ENCODE results near the gene COL23A1.

Gene COL23A1

DNA sequence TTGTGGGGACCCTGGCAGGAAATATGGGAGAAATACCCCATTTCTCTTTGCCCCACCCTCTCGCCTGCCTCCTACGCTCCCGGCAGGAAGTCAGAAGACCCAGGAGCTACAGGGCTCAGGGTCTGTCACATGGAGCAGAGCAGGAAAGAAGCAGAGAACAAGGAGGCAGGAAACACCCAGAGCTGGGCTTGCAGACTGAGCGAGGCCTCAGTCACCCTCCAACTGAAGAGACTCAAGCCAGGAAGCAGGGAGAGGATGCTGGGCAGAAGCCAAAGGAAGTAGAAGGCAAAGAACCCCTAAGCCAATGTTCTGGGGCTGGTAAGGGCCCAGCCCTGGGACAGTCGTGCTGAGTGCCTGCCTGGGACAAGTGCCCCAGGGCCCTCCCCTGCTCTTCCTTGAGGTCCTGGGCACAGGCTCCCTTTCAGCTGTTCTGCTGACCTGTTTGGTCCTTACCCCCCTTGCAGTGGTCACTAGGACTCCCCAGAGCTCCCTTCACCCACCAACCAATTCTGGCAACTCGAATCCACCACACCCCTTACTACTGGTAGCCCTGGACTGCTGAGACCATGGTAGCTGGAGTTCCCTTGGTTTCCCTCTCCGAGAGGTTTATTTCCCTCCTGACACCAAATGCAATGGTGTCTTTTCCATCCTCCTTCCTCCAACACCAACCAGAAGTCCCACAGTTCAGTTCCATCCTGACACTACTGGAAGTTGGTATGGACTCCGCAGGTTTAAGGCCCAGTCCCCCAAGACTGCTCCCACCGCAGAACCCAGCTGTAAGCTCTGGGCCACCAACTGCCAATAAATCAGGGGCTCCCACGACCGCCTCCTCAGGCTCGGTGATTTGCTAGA is 157.5 kb downstream of the COL23A1 start:
- DNase-seq = no peak

DNA sequence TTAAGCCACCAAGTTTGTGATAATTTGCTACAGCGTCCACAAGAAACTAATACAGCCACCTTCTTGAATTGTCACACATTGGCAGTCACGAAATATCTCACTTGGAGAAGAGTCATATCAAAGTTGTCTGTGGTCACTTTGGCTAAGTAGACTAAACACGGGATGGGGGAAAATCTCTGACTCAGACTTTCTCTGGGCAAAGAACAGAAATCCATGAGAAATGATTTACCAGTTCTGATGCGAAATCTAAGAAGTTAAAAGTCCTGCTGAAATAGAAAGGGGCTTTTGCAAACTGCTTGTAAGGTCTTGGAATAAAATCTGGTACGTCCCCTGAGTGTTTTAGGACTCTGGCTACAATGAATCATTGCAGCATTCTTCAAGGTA is 158.4 kb downstream of the COL23A1 start:
- no peak for DNase-seq

DNA sequence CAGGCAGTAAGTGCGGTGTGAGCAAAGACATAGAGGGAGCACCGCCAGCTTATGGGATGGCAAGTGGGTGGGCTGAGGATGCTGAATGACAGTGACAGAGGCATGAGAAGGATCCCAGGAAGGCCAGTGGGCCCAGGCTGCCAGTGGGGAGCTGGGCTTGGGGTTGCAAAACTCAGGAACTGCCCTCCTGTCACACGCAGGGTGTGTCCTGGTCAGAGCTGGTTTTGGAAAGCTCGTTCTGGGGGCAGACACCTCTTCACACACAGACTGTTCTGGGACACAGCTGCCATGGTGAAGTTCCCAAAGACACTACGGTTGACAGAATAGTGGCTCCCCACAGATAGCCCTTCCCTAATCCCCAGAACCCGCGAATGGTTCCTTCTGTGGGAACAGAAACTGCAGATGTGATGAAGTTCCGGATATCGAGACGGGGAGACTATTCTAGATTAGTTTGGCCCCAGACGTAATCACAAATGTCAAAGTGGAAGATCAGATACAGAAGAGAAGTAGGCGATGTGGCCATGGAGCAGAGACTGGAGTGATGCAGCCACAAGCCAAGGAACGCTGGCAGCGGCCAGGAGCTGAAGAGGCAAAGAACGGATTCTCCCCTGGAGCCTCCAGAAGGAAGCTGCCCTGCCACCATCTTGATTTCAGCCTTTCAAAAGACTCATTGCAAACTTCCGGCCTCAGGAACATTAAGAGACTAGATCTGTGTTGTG is 159.0 kb downstream of the COL23A1 start:
- no peak for DNase-seq

GRCh38 chr5:178430186-178431062 is 159.8 kb downstream of the COL23A1 start:
- no peak for DNase-seq

DNA sequence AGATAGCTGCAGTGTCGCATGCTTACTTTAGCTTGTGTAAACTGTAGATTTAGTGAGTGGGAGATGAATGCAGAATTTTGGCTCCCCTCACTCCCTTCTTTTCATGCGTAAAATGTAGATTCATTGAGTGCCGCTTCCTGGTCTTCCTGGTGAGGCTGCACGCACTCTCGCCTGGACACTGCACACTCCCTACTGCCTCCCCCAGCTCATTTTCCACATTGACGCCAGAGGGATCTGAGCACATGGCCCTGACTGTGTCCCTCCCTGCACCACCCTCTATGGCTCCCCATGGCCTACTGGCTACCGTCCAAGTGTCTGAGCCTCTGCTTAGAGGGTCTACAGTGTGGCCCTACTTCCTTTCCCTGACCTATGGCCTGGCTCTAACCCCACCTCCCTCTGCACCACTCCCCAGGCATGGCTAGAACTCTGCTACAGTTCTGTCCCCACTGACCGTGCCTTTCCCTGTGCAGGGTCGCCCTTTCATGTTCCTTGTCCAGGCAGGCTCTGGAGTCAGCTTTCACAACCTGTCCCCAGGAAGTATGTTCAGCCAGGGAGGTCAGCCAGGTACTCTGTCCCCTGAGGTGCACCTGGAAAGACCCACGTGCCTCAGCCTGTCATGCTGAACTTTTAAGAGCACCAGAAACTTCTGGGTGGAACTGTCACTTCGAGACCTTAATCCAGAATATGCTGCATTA is 160.6 kb downstream of the COL23A1 start:
- no peak for DNase-seq

GRCh38 chr5:178429156-178429468 is 161.1 kb downstream of the COL23A1 start:
- DNase-seq = no peak

- no peak for DNase-seq
These were observed 161.6 kb downstream of the COL23A1 start for GRCh38 chr5:178428341-178429155.

DNA sequence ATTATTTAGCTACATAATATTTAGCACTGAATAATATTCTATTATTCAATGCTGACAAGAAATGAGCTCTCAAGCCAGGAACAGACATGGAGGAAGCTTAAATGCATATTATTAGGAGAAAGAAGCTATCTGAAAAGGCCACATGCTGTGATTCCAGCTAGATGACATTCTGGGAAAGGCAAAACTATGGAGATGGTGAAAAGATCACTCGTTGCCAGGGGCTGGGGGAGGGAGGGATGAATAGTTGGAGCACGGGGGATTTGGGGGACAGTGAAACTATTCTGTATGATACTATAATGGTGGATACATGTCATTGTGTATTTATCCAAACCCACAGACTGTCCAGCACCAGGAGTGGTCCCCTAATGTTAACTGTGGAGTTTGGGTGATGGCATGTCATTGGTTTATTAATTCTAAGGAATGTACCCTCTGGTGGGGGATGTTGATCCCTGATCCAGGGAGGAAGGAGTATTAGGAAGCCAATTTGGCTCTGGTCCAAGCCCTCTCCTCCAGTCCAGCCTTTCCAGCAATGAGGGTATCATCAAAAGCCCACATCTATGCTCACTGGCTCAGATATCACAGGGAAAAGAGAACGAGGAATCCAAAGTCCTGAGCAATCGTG is 162.5 kb downstream of the COL23A1 start:
- DNase-seq = no peak

GRCh38 chr5:178426326-178427130 is 163.7 kb downstream of the COL23A1 start:
- no peak for DNase-seq

DNA sequence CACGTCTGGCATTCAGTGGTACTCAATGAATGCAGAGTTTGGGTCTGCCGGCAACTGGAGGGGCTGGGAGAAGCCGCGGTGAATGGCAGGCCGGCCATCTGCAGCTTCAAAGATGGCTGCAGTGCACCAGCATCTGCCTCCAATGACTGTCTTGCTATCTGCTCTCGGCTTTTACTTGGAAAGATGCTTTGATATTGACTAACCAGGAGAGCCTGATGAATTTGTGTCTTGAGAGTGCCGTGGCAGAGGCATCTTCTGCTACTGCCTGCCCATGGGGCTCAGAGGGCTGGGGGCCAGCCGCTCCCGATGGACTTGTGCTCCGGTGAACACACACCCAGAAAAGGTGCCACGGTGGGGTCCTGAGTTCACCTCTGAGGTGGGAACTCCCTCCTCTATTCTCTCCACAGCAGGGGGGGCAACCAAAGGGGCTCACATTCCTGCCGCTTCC is 164.5 kb downstream of the COL23A1 start:
- DNase-seq = no peak

GRCh38 chr5:178424810-178425177 is 165.4 kb downstream of the COL23A1 start:
- DNase-seq = no peak

- DNase-seq = no peak
These were observed 166.0 kb downstream of the COL23A1 start for GRCh38 chr5:178423901-178424809.

GRCh38 chr5:178423431-178423830 is 166.8 kb downstream of the COL23A1 start:
- no peak for DNase-seq

DNA sequence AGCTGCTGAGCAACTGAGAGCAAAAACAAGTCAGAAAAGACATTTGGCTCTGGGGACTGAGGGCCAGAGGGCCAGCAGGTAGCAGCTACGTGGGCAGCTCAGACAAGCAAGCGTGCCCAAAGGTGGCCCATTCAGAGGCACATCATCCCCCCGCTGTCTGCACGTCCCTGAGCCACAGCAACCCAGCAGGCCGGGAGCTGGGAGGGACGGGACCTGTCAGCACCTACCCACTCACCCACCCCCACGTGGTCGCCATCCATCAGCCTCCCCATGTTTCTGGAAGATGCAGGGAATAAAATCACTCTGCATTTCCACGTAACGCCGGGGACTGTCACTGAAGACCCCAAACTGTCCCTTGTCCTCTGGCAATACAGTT is 167.8 kb downstream of the COL23A1 start:
- DNase-seq = no peak

DNA sequence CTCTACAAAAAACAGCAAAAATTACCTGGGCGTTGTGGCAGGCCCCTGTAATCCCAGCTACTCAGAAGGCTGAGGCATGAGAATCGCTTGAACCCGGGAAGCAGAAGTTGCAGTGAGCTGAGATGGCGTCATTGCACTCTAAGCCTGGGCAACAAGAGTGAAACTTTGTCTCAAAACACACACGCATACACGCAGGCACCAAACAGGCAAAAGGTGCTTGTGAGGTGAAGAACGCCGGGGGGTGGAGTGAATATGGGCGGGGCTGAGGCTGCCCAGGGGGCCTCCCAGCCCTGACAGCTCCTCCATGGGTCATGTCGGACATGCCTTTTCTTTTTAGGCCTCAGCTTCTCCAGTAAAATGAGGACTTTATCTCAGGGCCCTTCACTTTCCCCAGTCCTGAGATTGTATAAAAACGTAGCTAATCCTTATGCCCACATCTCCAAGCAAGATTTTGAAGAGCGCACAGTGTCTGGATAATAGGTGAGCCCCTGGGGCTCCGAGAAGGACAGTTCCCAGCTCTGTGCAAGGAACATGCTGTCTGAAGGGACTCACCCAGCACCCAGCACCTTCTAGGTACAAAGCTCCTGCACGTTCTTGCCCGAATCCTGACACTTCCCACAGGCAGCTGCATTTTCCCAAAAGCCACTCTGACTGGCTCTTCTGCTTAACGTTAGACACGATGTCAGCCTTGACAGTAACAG is 168.3 kb downstream of the COL23A1 start:
- DNase-seq = no peak

DNA sequence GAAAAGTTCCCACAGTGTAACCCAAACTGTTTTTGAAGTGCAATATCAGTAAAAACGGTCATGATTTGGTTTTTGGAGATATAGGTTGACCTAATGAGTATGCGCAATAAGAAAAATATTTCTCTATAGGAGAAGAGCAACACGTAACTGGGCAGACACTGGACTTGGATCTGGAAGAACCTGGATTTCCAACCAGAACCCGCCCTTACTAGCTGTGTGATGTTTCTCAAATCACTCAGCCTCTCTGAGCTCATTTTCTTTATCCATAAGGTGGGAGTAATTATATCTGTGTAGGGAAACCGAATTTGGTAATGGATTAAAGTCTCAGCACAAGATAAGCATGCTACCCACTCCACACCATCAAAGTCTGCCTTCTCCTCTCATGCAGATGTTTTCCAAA is 169.1 kb downstream of the COL23A1 start:
- DNase-seq = no peak

GRCh38 chr5:178420354-178420781 is 169.8 kb downstream of the COL23A1 start:
- DNase-seq = no peak

GRCh38 chr5:178419651-178420050 is 170.5 kb downstream of the COL23A1 start:
- DNase-seq = no peak

- no peak for DNase-seq
These were observed 171.0 kb downstream of the COL23A1 start for GRCh38 chr5:178419196-178419595.

All from KG1 (cell line).